SW480 (cell line): ENCODE data around the gene SCMH1.
"Not testable (repeated sequence)": the region's sequence is repeated elsewhere in the genome, so short reads cannot be mapped to it uniquely, and the experiment has no call there.

Experiments used
- DNase-seq: peaks from one replicate; pipeline ENCODE4 v3.0.0-alpha.2; 2016; ENCODE audit warnings: low spot score

SCMH1 gene

DNA sequence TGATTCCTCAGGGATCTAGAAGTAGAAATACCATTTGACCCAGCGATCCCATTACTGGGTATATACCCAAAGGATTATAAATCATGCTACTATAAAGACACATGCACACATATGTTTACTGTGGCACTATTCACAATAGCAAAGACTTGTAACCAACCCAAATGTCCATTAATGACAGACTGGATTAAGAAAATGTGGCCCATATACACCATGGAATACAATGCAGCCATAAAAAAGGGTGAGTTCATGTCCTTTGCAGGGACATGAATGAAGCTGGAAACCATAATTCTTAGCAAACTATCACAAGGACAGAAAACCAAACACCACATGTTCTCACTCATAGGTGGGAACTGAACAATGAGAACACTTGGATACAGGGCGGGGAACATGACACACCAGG is 30.5 kb downstream of the SCMH1 start:
- not testable (repeated sequence) for DNase-seq

DNA sequence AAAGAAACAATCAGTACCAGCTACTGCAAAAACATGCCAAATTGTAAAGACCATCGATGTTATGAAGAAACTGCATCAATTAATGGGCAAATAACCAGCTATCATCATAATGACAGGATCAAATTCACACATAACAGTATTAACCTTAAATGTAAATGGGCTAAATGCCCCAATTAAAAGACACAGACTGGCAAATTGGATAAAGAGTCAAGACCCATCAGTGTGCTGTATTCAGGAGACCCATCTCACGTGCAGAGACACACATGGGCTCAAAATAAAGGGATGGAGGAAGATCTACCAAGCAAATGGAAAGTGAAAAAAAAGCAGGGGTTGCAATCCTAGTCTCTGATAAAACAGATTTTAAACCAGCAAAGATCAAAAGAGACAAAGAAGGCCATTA is 35.1 kb downstream of the SCMH1 start:
- DNase-seq = not testable (repeated sequence)

DNA sequence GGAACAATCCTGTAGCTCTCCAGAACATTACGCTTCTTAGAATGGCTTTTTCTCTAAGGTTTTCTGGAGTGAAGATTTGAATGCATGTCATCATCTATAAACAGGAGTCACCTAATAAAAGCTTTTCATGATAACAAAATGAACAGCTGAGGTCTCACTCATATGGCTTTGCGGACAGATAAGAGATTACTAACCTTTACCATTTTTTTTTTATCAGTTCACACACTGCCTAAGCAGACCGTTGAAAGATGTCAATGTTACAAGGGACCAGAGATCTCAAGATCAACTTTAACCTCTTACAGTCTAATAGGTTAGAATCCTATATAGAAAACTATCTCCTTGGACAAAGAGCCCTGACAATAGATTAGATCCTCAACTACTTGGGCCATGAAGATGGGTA is 41.4 kb downstream of the SCMH1 start:
- no peak for DNase-seq

DNA sequence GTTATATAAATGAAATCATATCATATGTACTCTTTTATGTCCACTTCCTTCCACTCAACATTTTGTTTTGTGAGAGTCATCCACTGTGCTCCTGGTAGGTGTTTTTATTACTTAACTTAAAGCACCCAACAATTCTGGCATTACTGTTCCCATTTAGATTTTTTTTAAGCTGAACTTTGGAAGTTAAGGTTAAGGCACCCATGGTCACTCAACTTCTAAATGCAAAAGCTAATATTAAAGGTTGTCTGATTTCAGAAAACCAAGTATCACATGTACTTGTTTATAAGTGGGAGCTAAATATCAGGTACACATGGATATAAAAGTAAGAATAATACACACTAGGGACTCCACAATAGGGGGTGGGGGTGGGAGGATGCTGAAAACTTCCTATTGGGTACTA is 42.7 kb downstream of the SCMH1 start:
- no peak for DNase-seq

DNA sequence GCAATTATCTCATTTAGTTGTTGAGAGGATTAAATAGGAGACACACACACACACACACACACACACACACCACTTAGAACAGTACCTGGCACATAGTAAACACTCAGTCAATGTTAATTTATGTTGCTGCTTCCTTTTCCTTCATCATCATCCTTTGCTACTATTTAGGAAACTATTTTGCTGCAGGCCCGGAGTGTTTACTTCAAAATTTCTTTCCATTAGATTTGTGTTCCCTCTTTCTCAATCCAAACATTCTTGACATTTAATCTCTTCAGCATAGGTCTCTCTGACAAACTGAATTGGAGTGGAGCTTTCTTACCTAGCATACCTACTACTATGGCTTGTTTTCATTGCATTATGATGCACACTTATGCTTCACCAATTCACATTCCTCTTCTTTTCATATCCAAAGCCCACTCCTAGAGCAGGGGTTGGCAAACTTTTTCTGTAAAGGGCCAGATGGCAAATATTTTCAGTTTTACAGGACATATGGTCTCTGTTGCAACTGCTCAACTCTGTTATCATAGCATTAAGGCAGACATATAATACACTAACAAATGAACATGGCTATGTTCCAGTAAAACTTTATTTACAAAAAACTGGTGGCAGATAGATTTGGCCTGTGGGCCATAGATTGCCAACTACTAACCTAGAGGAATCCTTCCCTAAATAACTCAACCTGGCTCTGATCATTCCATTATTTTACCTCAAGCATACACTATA is 49.5 kb downstream of the SCMH1 start:
- no peak for DNase-seq

DNA sequence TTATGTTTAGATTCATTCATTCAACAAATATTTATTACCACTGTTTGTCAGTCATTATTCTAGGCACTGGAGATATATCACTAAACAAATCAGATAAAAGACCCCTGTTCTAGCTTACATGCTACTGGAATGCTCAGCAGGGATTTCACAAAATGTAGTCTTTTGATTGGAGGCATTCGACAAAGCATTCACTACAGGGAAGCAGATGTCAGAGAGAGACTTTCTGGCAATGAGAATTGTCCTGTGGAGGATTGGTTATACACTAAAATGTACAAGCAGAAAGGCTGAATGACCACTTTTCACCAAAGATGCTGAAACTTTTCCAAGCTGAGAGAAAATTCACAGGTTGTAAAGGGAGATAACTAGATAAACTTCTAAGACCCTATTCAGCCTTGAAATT is 57.7 kb downstream of the SCMH1 start:
- no peak for DNase-seq

DNA sequence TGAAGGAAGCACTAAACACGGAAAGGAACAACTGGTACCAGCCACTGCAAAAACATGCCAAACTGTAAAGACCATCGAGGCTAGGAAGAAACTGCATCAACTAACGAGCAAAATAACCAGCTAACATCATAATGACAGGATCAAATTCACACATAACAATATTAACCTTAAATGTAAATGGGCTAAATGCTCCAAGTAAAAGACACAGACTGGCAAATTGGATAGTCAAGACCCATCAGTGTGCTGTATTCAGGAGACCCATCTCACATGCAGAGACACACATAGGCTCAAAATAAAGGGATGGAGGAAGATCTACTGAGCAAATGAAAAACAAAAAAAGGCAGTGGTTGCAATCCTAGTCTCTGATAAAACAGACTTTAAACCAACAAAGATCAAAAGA is 63.9 kb downstream of the SCMH1 start:
- not testable (repeated sequence) for DNase-seq

DNA sequence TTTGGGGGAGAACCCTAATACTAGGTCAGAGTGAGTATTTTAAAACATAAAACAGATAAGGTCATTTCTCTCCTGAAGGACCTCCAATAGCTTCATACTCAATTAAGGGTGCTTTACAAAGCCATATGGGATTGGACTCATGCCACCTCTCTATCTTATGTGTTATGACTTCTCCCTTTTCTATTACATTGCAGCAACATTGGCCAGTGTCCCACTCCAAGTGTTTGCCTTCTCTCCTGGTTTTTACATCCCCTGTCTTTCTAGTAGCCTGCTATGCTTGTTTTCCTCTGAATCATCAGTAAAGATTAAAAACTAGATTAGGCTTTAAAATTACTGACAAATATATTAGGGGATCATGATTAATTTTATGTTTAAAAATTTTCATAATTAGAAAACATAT is 66.6 kb downstream of the SCMH1 start:
- DNase-seq = no peak

DNA sequence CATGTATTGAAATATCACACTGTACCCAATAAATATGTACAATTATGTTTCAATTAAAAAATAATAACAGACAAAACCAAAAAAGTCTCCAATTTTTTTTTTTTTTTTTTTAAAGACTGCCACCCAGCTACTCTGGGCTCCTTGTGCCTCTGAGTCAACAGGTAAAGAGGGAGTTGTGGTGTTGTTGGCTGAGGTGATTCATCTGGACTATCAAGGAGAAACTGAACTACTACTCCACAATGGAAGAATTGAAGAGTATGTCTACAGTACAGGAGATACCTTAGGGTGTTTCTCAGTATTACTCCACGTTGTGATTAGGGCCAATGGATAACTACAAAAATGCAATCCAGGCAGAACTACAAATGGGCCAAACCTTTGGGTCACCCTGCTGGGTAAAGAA is 67.9 kb downstream of the SCMH1 start:
- DNase-seq = no peak

DNA sequence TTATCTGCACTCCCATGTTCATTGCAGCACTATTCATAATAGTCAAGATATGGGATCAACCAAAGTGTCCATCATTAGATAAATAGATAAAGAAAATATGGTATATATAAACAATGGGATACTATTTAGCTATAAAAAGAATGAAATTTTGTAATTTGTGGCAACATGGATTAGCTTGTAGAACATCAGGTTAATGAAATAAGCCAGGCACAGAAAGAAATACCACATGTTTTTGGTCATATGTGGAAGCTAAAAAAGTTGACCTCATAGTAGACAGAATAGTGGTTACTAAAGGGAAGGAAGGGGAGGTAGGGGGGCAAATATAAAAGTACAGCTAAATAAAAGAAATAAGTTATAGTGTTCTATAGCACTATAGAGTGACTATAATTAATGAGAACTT is 68.5 kb downstream of the SCMH1 start:
- no peak for DNase-seq

DNA sequence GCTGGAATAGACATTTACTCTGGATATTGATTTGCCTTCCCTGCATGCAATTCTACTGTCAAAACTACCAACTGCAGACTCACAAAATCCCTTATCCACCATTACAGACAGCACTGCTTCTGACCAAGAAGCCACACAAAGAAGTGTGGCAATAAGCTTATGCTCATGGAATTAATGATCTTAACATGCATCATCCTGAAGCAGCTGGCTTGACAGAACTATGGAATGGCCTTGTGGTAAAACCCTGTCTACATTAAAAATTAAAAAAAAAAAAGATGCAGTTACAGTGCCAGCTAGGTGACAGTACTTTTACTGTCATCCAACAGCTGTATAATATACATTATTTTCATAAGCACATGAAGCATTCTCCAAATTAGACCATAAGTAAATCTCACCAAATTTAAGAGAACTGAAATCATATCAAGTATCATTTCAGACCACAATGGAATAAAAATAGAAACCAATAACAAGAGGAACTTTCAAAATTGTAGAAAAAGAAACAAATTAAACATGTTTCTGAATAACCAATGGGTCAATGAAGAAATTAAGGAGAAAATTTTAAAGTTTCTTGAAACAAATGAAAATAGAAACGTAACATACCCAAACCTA is 70.7 kb downstream of the SCMH1 start:
- no peak for DNase-seq

DNA sequence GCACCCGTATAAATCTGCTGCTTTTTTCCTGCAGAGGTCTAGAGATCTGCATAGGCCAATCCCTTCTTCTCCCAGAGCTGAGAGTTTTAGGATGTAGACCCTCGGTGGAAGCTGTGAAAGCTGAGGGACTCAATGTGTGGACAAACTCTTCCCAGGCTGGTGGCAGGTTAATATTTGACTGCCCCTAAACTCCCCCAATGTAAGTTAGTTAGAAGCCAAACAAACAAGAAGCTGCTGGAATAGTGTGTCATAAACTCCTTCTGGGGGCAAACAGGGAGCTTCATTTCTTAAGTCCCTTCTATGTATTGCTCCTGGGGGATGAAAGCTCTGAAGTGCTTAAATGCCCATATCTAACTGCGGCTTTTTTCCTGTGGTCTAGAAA is 72.3 kb downstream of the SCMH1 start:
- DNase-seq = no peak

DNA sequence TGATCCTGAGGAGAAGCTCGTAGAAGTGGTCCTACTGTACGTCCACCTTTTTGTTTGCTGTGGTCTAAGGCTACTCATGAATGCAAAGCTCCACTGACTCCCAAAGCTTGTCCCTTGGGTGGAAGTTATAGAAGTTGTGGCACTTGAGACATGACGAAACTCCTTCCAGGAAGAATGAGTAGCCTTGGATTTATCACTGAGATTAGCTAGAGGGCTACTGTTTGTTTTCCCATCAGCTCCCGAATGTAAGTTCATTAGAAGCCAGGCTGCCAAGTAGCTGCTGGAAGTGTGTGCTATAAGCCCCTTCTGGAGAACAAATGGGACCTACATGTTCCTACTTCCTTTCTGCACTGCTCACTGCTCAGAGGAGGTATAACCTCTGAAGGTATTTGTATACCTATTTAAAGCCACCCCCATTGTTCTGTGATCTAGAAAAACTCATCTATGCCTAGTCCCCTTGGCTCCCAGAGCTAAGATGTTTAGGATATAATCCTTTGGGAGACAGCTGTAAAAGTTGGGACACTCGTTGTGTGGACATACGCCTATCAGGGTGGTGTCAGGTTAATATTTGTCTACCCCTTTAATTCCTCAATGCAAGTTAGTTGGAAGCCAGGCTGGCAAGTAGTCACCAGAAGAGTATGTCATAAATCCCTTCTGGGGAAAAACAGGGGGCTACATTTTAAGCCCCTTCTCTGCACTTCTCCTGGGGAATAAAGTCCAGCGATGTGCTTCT is 72.9 kb downstream of the SCMH1 start:
- no peak for DNase-seq

DNA sequence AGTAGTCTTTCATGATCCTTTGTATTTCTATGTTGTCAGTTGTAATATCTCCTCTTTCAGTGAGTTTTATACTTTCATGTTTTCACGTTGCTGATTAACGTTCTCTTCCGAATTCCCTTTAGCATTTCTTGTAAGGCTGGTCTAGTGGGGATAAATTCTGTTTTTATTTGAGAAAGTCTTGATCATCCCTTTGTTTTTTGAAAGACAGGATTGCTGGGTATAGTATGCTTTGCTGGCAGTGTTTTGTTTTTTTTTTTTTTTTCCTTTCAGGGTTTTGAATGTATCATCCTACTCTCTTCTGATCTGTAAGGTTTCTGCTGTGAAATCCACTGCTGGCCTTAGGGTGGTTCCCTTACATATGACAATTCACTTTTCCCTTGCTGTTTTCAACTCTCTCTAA is 74.4 kb downstream of the SCMH1 start:
- DNase-seq = no peak

DNA sequence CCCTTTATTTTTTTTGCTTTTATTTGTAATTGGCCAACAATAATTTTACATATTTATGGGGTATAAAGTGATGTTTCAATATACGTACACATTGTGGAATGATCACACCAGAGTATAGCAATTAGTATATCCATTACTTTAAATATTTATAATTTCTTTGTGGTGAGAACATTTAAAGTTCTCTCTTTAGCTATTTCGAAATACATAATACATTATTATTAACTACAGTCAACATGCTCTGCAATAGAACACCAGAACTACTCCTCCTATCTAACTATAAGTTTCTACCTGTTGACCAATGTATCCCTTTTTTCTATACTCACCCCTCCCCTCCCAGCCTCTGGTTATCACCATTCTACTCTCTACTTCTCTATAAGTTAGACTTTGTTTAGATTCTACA is 77.4 kb downstream of the SCMH1 start:
- no peak for DNase-seq

DNA sequence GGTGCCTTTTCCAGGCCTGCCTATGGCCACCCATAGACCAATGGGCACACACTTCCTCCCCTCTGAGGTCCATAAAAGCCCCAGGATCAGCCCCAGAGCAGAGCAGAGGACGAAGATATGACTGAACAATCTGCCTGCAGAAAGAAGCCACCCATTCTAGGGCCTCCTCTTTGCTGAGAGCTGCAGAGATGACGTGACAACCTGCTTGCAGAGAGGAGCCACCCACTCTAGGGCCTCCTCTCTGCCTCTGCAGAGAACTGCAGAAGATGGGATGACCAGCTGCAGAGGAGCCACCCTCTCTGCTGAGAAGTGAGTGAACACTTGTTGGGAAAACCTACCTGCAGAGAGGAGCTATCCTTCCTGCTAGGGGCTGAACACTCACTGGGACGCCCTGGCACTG is 79.7 kb downstream of the SCMH1 start:
- no peak for DNase-seq

DNA sequence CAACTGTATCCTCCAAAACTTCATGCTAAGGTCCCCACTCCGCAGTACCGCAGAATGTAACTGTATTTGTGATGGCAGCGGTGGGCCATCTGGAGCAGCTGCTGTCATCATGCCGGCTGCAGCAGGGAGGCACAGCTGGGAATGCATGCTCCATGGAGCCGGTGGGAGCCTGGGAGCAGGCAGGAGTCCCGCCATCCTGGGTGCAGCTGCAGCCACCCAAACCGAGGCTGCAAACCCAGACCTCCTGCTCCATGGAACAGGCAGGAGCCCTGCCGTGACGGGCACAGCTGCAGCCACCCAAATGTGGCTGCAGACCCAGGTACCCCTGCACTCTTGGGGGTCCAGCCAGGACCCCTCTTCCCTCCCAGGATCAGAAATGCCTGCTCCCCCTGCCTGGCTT is 80.3 kb downstream of the SCMH1 start:
- no peak for DNase-seq

DNA sequence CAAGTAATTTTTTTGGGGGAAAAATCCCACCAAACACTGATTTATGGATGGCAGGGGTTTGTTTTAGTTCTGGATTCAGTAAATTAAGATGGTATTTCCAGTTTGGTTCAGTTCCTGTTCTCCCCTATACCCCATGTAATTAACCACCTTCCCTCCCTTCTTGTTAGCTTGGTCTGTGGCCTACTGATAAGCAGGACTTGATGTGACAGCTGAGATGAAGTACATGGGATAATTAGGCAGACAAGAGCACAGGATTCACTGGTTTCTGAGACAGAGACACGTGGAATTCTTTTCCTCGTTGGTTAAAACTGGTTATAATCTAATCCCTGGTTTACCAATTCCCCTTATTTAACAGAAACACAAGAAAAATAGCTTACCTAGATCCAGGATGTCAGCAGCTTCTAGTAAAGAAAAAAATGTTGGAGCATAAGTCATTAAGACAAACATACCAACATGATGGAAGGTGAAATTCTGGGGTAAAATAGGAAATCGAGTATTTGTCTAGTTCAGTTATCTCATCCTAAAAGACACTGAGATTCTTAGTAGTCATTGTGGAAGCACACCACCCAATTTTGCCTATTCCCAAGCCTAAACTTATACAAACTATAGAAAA is 81.5 kb downstream of the SCMH1 start:
- DNase-seq = no peak

DNA sequence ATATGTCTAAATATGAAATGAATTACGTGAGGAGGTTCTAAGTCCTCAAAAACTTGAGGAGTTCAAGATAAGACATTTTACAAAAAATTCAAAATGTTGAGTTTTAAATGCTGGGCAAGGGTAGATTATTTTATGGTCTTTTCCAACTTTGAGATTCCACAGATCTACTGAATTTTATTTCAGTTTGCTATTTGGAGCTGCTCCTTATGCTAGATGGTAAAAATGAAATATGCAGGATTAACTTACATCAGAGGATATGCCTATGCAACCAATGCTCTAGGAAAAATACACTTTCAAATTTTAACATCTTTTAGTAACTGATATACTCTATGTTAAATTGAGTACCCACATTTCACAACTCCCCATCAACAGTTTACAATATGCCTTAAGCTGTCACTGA is 83.1 kb downstream of the SCMH1 start:
- DNase-seq = no peak

DNA sequence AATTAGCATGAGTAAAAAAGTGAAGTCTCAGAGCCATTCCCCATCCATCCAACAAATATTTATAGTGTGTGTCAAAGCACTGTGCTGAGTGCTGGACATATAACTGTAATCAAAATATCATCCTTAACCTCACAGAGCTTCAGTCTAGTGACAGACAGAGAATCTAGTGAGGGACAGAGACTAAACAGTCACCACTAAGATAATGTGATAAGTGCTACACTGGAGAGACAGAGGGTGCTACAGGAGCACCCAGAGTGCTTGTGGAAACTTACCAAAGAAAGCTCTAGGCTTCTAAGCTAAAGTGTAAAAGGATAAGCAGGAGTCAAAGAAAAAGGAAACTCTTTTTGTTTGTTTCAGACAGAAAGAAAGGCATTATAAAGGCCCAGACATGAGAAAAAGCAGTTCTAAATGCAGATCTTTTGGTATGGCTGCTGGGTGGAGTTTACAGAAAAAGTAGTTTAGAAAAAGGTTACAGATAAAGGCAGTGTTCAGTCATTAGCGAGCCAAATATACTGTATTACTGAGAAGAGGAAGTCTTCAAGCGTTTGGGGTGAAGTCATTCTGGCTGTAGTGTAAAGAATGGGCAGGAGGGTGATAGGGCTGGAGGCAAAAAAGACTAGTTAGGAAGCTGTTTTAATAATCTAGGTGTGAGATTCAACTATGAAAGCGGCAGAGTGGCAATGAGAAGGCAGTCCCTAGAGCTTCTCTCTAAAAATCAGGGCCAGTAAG is 83.8 kb downstream of the SCMH1 start:
- no peak for DNase-seq

DNA sequence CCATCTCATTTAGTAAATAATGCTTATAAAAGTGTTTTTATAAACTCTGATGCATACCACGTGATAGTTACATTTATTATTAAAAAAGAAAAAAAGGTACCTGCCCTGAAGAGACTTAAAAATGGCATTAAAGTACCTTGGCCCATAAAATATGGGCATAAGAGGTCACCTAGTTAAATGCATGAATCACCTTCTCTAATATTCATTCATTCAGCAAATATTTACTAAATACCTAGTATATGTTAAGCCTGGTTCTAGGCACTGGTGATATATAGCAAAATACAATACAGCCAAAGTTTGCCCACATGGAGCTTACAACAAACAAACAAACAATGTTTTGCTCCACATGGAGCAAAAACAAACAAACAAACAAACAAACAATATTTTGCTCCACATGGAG is 87.0 kb downstream of the SCMH1 start:
- DNase-seq = no peak

DNA sequence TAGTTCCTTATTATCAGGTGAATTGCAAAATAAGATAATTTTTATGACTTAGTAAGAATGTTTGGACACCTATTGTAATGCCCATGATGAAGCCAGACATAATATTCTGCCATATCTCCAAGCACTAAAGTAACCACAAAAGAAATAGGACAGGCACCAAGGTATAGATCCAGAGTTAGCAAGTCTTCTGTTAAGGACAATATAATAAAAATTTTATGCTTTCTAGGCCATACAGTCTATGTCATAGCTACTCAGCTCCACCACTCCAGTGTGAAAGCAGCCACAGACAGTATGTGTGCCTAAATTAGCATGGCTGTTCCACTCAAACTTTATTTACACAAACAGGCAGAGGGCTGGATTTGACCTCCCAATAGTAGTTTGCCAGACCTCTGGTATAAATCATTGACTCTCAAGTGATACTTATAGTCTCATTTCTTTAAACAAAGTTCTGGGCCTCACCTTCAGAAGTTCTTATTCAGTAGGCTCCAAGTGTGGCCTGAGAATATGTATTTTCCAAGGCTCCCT is 88.3 kb downstream of the SCMH1 start:
- no peak for DNase-seq
